Motor neuron (in vitro differentiated cells): ENCODE data around the gene CD83. TPM values are rescaled to one million over a fixed set of nuclear protein-coding genes. Genes with fewer than 3 reads are reported as not detected.

Experiments
- ATAC-seq, 8 experiments: fragments of 200-7000 bp; cut with Tn5 transposase; replicated peaks in 6 of 8; 2 replicates each; pipeline ENCODE4 v1.8.0; 2021; ENCODE audit warnings: mild to moderate bottlenecking in 8 of 8, moderate library complexity in 8 of 8
- H3K27ac ChIP-seq, 2 donors: fragments of 250-450 bp; sonication (Bioruptor Pico); 2 replicates each; pipeline ENCODE4 v1.9.0; 2021; ENCODE audit warnings: antibody characterized with exemption in 2 of 2, mild to moderate bottlenecking in 2 of 2, moderate library complexity in 1 of 2
- H3K4me1 ChIP-seq, 2 donors: fragments of 250-450 bp; sonication (Bioruptor Pico); replicated peaks in 1 of 2; 2 replicates each; pipeline ENCODE4 v1.6.1; 2021; ENCODE audit warnings: antibody characterized with exemption in 2 of 2, mild to moderate bottlenecking in 2 of 2, moderate library complexity in 1 of 2
- H3K4me3 ChIP-seq, 5 donors: fragments of 250-450 bp; sonication (Bioruptor Pico); 2 replicates each; pipeline ENCODE4 v1.9.0; 2021; ENCODE audit warnings: antibody characterized with exemption in 5 of 5, mild to moderate bottlenecking in 5 of 5, moderate library complexity in 4 of 5
- WGBS, 10 experiments: fragments of 450-650 bp; shearing (Covaris generic); methylation state at CpG; one replicate each; pipeline ENCODE4 v1.0.0; 2022; 5-methylcytosine and 5-hydroxymethylcytosine counted together
- in situ Hi-C, 9 experiments: fragments of 400-800 bp; cut with MboI; loops; one replicate each; pipeline ENCODE4 v1.15.0; 2021; ENCODE audit warnings: low sequenced_read_pairs in 9 of 9, low pct_unique_long_range_greater_than_20kb in 2 of 9; ENCODE audit not compliant: unreplicated experiment in 9 of 9
- total RNA-seq, 8 experiments: library from RNA; unstranded; fragments of 300-600 nt; gene quantifications; 2 replicates each; pipeline versions ENCODE4 v1.2.3 to v1.2.4, GENCODE V29; 2022

The CD83 gene
- total RNA-seq, 8 experiments from 2014 or later = 2.8 to 39.3 (median 4.6) TPM

GRCh38 chr6:14094721-14095120 is 22.9 kb upstream of the CD83 start:
- WGBS, 10 experiments = 80 to 100% (median 89%) methylated on average over 1 to 4 of the region's 4 CpGs; no CpG with 5 or more reads in 2 of the 10 experiments
- Histone ChIP-seq H3K27ac (no peak overlapping the region), H3K4me3 (no peak overlapping the region), H3K4me1 (no peaks in the 10 kb centered on the region)
- in situ Hi-C loops = no loop called here
- ATAC-seq = no peak

- no peaks in the 10 kb centered on the region for H3K4me1 ChIP-seq
- no peak overlapping the region for H3K27ac ChIP-seq
- in situ Hi-C loops = no loop called here
- no peak overlapping the region for H3K4me3 ChIP-seq
- no peak for ATAC-seq
- WGBS, 10 experiments = 68 to 100% (median 91%) methylated on average over 1 to 6 of the region's 6 CpGs; no CpG with 5 or more reads in 2 of the 10 experiments
Observed at GRCh38 chr6:14095437-14095836, 22.1 kb upstream of the CD83 start.

GRCh38 chr6:14100138-14100537 is 17.4 kb upstream of the CD83 start:
- in situ Hi-C loops = no loop called here
- H3K27ac ChIP-seq = no peak overlapping the region
- no peak overlapping the region for H3K4me3 ChIP-seq
- no peaks in the 10 kb centered on the region for H3K4me1 ChIP-seq
- WGBS, 10 experiments = 93 to 100% (median 100%) methylated on average over 1 to 3 of the region's 3 CpGs; no CpG with 5 or more reads in 2 of the 10 experiments
- no peak for ATAC-seq

- no peak for ATAC-seq
- no peak overlapping the region for H3K4me3 ChIP-seq
- in situ Hi-C loops = no loop called here
- no peaks in the 10 kb centered on the region for H3K4me1 ChIP-seq
- WGBS, 10 experiments = 48 to 96% (median 84%) methylated on average over 4 to 5 of the region's 5 CpGs; no CpG with 5 or more reads in 5 of the 10 experiments
- no peak overlapping the region for H3K27ac ChIP-seq
Observed at GRCh38 chr6:14100966-14101365, 16.6 kb upstream of the CD83 start.

GRCh38 chr6:14102383-14102782 is 15.2 kb upstream of the CD83 start:
- no peaks in the 10 kb centered on the region for H3K4me1 ChIP-seq
- H3K4me3 ChIP-seq = no peak overlapping the region
- WGBS, 10 experiments = 70 to 80% (median 70%) methylated on average over 2 to 3 of the region's 3 CpGs; no CpG with 5 or more reads in 7 of the 10 experiments
- in situ Hi-C loops = no loop called here
- H3K27ac ChIP-seq = no peak overlapping the region
- no peak for ATAC-seq

GRCh38 chr6:14105547-14105946 is 12.0 kb upstream of the CD83 start:
- Histone ChIP-seq H3K27ac (no peak overlapping the region), H3K4me3 (no peak overlapping the region), H3K4me1 (no peaks in the 10 kb centered on the region)
- ATAC-seq = no peak
- in situ Hi-C loops = no loop called here
- WGBS, 10 experiments = 0 to 88% (median 33%) methylated on average over 1 of the region's 1 CpG; no CpG with 5 or more reads in 5 of the 10 experiments

- ATAC-seq = no peak
- in situ Hi-C loops = no loop called here
- Histone ChIP-seq H3K4me1 (no peaks in the 10 kb centered on the region), H3K4me3 (no peak overlapping the region), H3K27ac (no peak overlapping the region)
Observed at GRCh38 chr6:14107000-14107399, 10.6 kb upstream of the CD83 start.

- ATAC-seq = no peak
- WGBS, 10 experiments = 63 to 100% (median 89%) methylated on average over 1 to 5 of the region's 5 CpGs
- no peak overlapping the region for H3K27ac ChIP-seq
- in situ Hi-C loops = no loop called here
- no peak overlapping the region for H3K4me3 ChIP-seq
- H3K4me1 ChIP-seq = no peaks in the 10 kb centered on the region
Observed at GRCh38 chr6:14107711-14108494, 9.7 kb upstream of the CD83 start.

- ATAC-seq = peak in 3 of 8 experiments; percentile 46 to 65 (median 49)
- WGBS, 10 experiments = 47 to 100% (median 78%) methylated on average over 1 to 13 of the region's 14 CpGs
- no peak overlapping the region for H3K27ac ChIP-seq
- in situ Hi-C loops = no loop called here
- no peaks in the 10 kb centered on the region for H3K4me1 ChIP-seq
- no peak overlapping the region for H3K4me3 ChIP-seq
Observed at GRCh38 chr6:14108571-14109410, 8.8 kb upstream of the CD83 start.

- no peak for ATAC-seq
- Histone ChIP-seq H3K4me3 (no peak overlapping the region), H3K4me1 (no peaks in the 10 kb centered on the region), H3K27ac (no peak overlapping the region)
- WGBS, 10 experiments = 33 to 87% (median 66%) methylated on average over 1 to 4 of the region's 4 CpGs; no CpG with 5 or more reads in 4 of the 10 experiments
- in situ Hi-C loops = no loop called here
Observed at GRCh38 chr6:14109411-14109826, 8.2 kb upstream of the CD83 start.

GRCh38 chr6:14110001-14110818 is 7.4 kb upstream of the CD83 start:
- 70 to 100% (median 86%) methylated on average over 2 to 11 of the region's 11 CpGs; no CpG with 5 or more reads in 2 of the 10 experiments for WGBS, 10 experiments
- Histone ChIP-seq H3K4me3 (no peak overlapping the region), H3K27ac (no peak overlapping the region), H3K4me1 (no peaks in the 10 kb centered on the region)
- no peak for ATAC-seq
- in situ Hi-C loops = no loop called here

GRCh38 chr6:14113976-14114375 is 3.6 kb upstream of the CD83 start:
- Histone ChIP-seq H3K4me1 (no peaks in the 10 kb centered on the region), H3K27ac (no peak overlapping the region), H3K4me3 (no peak overlapping the region)
- 78 to 100% (median 92%) methylated on average over 1 of the region's 1 CpG for WGBS, 10 experiments
- in situ Hi-C loops = no loop called here
- ATAC-seq = no peak

GRCh38 chr6:14118091-14118439 is 493 bp downstream of the CD83 start:
- 20 to 73% (median 37%) methylated on average over 1 to 8 of the region's 10 CpGs; no CpG with 5 or more reads in 6 of the 10 experiments for WGBS, 10 experiments
- ATAC-seq = no peak

More at GRCh38 chr6:14118091-14118439, 493 bp downstream of the CD83 start:
- in situ Hi-C loops = no loop called here
- no peak overlapping the region for H3K27ac ChIP-seq
- peak overlapping the region; percentile 43 to 63 (median 52) for H3K4me3 ChIP-seq
- H3K4me1 ChIP-seq = no peaks in the 10 kb centered on the region
